ENCODE data around the gene SECISBP2L. TPM values are rescaled to one million over a fixed set of nuclear protein-coding genes. Genes with fewer than 3 reads are reported as not detected.

The SECISBP2L gene
- total and polyA plus RNA-seq, 2 of the 4 experiments (the other 2 are of a cell fraction): 13.1 to 34.1 TPM

DNA sequence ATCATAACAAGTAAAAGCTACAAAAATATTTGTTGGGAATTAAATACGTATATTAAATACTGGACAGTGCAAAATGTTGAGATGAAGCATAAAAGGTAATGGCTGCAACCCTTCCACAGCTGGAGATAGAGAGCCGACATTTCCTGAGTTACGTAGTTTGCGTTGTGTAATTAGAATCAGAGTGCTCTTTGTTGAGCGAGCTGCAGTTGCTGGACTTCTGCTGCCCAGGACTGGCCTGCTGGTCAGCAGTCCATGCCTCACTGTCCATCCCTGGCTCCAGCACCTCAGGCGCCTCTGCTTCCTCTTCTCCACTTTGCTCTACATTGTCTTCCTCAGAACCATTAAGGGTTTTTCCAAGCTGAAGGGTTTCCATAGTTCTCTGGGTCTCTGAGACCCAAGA, 54.1 kb downstream of the SECISBP2L start:
- ChIA-PET CTCF (interaction anchor here (0.8 kb wide), 1 partner anchor 12 kb away, joined by 3 read pairs; no protein-coding TSS in a partner anchor), POLR2A (ENCODE audit: unreplicated experiment) (no interaction called here)
- Histone ChIP-seq H3K27me3 (ENCODE audit: control insufficient read depth, insufficient read depth, low read length) (no peaks in the 10 kb centered on the region), H3K23ac (ENCODE audit: low read depth, low read length) (no peak overlapping the region), H3K4me1 (ENCODE audit: control insufficient read depth, insufficient read depth, low read length) (peaks cover 4% of the 10 kb centered on the region; the same call in 1 of the 2 replicates), H2AK5ac (ENCODE audit: low read depth, low read length) (no peak overlapping the region), H3K18ac (ENCODE audit: low read depth, low read length) (no peak overlapping the region), H3K9ac (ENCODE audit: low read depth, low read length) (no peak overlapping the region), H2BK5ac (ENCODE audit: low read depth, low read length, poor library complexity, severe bottlenecking) (no peak overlapping the region), H2BK120ac (ENCODE audit: low read depth, low read length) (no peak overlapping the region), H3K4me2 (ENCODE audit: low read depth, low read length) (no peak overlapping the region), H3K9me1 (ENCODE audit: insufficient read depth, low read length) (peaks cover 6% of the 10 kb centered on the region; the same call in 1 of the 2 replicates), H4K20me1 (ENCODE audit: insufficient read depth, low read length) (no peaks in the 10 kb centered on the region), H2AK9ac (replicated peaks; ENCODE audit: low read depth, low read length, poor library complexity) (no peak overlapping the region), H3K4me3 (ENCODE audit: insufficient read depth, low read depth, low read length) (no peak overlapping the region), H3K36me3 (ENCODE audit: control insufficient read depth, insufficient read depth, low read length) (peaks cover 28% of the 10 kb centered on the region), H2BK20ac (ENCODE audit: low read depth, low read length) (no peak overlapping the region), H2BK15ac (ENCODE audit: low read depth, low read length) (no peak overlapping the region), H2AFZ (replicated peaks; ENCODE audit: low read length, poor library complexity) (no peak overlapping the region), H4K5ac (ENCODE audit: low read depth, low read length) (no peak overlapping the region), H4K91ac (ENCODE audit: insufficient read depth, low read depth, low read length) (no peak overlapping the region), H3K79me1 (ENCODE audit: low read depth in 1 of 2, low read length in 2 of 2) (peaks cover 12 to 33% of the 10 kb centered on the region in 2 experiments; a peak in 3 of 4 replicates), H3K27ac (ENCODE audit: insufficient read depth, low read length) (no peak overlapping the region), H3K9me3 (ENCODE audit: control insufficient read depth, insufficient read depth, low read length) (no peaks in the 10 kb centered on the region), H3K4ac (ENCODE audit: low read depth, low read length) (no peak overlapping the region), H3K14ac (replicated peaks; ENCODE audit: low read depth, low read length) (no peak overlapping the region), H3K56ac (ENCODE audit: extremely low read depth, insufficient read depth, low read length) (no peak overlapping the region), H4K8ac (ENCODE audit: low read depth in 2 of 2, low read length in 2 of 2) (no peak overlapping the region)
- intact Hi-C loops (cut with micrococcal nuclease) (no loop called here), in situ Hi-C loops (cut with MboI; ENCODE audit: low sequenced_read_pairs) (no loop called here), dilution Hi-C loops (cut with HindIII; ENCODE audit: low sequenced_read_pairs, unreplicated experiment) (no loop called here)
- TF ChIP-seq SMC3 (IDR thresholded peaks at IDR 0.05; ENCODE audit: low read depth, low read length) (no peak), POLR2A (IDR thresholded peaks at IDR 0.05; ENCODE audit: low read depth, low read length) (no peak), MAFK (IDR thresholded peaks at IDR 0.05; ENCODE audit: low read depth, low read length) (no peak), RFX5 (IDR thresholded peaks at IDR 0.05; ENCODE audit: low read depth, low read length) (no peak), RAD21 (IDR thresholded peaks at IDR 0.05; ENCODE audit: low read length) (no peak), CEBPB (IDR thresholded peaks at IDR 0.05; ENCODE audit: low read depth, low read length) (no peak), FOS (IDR thresholded peaks at IDR 0.05; ENCODE audit: low read depth, low read length) (no peak), BHLHE40 (IDR thresholded peaks at IDR 0.05; ENCODE audit: low read depth, low read length) (no peak), CHD1 (IDR thresholded peaks at IDR 0.05; ENCODE audit: low read depth, low read length) (no peak), RCOR1 (IDR thresholded peaks at IDR 0.05; ENCODE audit: insufficient replicate concordance, low read length) (no peak)
- TF ChIP-seq, protein P1, sequence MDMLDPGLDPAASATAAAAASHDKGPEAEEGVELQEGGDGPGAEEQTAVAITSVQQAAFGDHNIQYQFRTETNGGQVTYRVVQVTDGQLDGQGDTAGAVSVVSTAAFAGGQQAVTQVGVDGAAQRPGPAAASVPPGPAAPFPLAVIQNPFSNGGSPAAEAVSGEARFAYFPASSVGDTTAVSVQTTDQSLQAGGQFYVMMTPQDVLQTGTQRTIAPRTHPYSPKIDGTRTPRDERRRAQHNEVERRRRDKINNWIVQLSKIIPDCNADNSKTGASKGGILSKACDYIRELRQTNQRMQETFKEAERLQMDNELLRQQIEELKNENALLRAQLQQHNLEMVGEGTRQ (IDR thresholded peaks at IDR 0.05; ENCODE audit: low read depth, low read length): no peak
- TF ChIP-seq, protein P2, sequence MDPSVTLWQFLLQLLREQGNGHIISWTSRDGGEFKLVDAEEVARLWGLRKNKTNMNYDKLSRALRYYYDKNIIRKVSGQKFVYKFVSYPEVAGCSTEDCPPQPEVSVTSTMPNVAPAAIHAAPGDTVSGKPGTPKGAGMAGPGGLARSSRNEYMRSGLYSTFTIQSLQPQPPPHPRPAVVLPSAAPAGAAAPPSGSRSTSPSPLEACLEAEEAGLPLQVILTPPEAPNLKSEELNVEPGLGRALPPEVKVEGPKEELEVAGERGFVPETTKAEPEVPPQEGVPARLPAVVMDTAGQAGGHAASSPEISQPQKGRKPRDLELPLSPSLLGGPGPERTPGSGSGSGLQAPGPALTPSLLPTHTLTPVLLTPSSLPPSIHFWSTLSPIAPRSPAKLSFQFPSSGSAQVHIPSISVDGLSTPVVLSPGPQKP (IDR thresholded peaks at IDR 0.05; ENCODE audit: borderline replicate concordance, low read depth, low read length): no peak
- TF ChIP-seq, protein P3, sequence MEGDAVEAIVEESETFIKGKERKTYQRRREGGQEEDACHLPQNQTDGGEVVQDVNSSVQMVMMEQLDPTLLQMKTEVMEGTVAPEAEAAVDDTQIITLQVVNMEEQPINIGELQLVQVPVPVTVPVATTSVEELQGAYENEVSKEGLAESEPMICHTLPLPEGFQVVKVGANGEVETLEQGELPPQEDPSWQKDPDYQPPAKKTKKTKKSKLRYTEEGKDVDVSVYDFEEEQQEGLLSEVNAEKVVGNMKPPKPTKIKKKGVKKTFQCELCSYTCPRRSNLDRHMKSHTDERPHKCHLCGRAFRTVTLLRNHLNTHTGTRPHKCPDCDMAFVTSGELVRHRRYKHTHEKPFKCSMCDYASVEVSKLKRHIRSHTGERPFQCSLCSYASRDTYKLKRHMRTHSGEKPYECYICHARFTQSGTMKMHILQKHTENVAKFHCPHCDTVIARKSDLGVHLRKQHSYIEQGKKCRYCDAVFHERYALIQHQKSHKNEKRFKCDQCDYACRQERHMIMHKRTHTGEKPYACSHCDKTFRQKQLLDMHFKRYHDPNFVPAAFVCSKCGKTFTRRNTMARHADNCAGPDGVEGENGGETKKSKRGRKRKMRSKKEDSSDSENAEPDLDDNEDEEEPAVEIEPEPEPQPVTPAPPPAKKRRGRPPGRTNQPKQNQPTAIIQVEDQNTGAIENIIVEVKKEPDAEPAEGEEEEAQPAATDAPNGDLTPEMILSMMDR (conservative IDR thresholded peaks at IDR 0.05; ENCODE audit: low read depth, low read length): no peak
- no peak for DNase-seq
- no TSS peak for BruUV-seq (replicated peaks)
- 95% methylated on average over 5 of the region's 6 CpGs; no CpG with 5 or more reads in 1 of the 2 experiments for WGBS, 2 experiments (ENCODE audit: extremely low coverage in 2 of 2, insufficient read length in 1 of 2)
- no peak for ATAC-seq (ENCODE audit: low read depth)
